ENCODE measurements around the gene GRIK2.
A peak's percentile ranks its signal among the peaks of the same experiment; 100 is the strongest.

Gene GRIK2

DNA sequence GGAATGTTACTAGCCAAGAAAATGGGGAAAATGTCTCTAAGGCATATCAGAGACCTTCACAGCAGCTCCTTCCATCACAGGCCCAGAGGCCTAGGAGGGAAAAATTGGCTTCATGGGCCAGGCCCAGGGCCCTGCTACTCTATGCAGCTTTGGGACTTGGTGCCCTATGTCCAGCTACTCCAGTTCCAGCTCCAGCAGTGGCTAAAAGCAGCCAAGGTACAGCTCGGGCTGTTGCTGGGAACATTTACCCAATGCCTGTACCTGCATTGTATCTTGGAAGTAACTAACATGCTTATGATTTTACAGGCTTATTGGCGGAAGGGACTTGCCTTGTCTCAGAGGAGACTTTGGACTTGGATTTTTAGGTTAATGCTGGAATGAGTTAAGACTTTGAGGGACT is 390.6 kb downstream of the GRIK2 start:
- DNase-seq (ENCODE audit: low spot score): no peak

- DNase-seq (ENCODE audit: low spot score): no peak
Observed at GRCh38 chr6:101799531-101799930, 406.0 kb downstream of the GRIK2 start.

- DNase-seq (ENCODE audit: low spot score): no peak
Observed at GRCh38 chr6:101800598-101800997, 407.1 kb downstream of the GRIK2 start.

GRCh38 chr6:101803136-101803535 is 409.6 kb downstream of the GRIK2 start:
- no peak for DNase-seq (ENCODE audit: low spot score)

GRCh38 chr6:101806241-101806640 is 412.7 kb downstream of the GRIK2 start:
- no peak for DNase-seq (ENCODE audit: low spot score)

GRCh38 chr6:101811108-101811507 is 417.6 kb downstream of the GRIK2 start:
- DNase-seq (ENCODE audit: low spot score): no peak

DNA sequence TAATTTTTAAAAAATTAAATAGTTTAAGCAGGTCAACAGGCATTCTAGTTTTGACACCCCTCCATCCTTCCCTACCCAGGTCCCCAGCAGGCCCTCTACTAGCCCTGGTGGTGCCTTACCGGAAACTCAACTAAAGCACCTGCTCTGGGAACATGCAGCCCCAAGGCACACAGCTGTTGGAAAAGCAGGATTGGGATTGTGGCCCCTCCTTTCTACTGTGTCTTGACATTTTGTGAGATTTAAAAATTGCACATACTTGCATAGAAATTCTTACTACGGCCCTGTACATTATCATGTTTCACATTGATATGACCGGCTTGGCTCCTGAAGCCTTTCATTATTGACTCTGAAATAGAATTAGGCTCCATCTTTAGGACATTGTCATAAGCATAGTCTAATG is 423.2 kb downstream of the GRIK2 start:
- DNase-seq (ENCODE audit: low spot score): no peak

DNA sequence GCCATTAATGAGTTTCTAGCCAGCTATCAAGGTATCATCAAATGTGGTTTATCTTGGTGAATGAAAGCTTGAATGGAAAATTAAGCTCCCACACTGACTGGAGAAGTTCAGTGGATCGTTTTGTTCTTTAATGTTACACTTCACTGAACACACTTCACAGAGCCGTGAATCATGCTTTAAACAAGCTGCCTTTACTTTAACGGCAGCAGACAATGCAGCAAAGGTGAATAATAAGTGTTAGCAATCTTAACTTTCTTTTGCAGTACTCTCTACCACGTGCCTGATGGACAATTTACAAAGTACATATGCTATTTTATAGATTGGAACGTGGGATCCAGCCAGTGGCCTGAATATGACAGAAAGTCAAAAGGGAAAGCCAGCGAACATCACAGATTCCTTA is 424.5 kb downstream of the GRIK2 start:
- peak; percentile 30 for DNase-seq (ENCODE audit: low spot score)

GRCh38 chr6:101824551-101825345 is 431.2 kb downstream of the GRIK2 start:
- DNase-seq (ENCODE audit: low spot score): no peak

DNA sequence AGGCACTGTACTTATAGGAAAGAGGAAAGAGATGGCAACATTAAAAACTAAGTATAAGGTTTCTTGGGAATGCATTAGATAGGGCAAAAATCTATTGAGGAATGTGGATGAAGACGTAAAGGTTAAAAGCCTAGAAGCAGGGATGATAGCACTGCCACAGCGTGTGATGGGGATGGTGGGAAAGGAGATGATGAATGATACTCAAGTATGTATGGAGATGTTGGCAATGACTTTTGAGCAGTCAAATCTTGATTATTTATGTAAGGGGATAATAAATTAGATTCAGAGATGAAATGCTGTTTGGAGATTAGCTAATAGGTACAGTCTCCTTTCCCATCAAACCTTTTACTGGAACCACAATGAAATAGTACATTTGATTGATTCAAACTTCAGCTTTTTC is 432.8 kb downstream of the GRIK2 start:
- DNase-seq (ENCODE audit: low spot score): no peak

DNA sequence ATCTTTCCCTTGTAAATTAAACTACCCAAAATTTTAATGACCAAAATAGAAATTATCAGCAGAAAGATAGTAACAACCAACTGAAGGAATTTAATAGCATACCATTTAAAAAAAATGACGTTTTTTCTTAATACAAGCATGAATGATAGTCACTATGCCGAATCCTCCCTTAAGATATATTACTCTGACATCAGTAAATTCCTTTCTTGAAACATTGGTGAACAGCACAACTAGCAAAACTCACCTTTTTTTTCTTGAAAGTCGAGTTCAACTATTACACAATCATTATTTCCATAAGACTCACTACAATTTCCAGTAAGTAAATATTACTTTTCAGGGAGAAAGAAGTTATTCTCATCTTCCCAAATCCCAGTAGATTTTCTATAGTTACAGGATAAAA is 433.2 kb downstream of the GRIK2 start:
- DNase-seq (ENCODE audit: low spot score): no peak

- no peak for DNase-seq (ENCODE audit: low spot score)
Observed at GRCh38 chr6:101830501-101831031, 437.1 kb downstream of the GRIK2 start.

DNA sequence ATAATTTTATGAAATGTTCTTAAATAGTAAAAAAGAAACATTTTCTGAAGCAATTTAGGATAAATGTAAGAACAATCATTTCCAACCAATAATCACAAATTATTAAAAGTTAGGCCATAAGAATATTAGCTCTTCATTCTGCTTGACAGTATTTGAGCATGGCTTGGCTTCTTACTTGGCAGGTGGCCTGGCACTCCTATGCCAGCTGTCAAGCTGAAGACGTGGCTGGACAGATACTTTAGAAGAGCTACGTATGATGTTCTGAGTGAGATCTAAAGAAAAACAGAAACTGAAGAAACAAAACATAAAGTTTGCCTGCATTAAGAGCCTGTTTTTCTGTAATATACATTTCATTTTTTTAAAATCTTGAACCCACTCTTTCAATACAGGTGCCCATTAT is 438.9 kb downstream of the GRIK2 start:
- no peak for DNase-seq (ENCODE audit: low spot score)

GRCh38 chr6:101840100-101840499 is 446.6 kb downstream of the GRIK2 start:
- DNase-seq (ENCODE audit: low spot score): no peak

DNA sequence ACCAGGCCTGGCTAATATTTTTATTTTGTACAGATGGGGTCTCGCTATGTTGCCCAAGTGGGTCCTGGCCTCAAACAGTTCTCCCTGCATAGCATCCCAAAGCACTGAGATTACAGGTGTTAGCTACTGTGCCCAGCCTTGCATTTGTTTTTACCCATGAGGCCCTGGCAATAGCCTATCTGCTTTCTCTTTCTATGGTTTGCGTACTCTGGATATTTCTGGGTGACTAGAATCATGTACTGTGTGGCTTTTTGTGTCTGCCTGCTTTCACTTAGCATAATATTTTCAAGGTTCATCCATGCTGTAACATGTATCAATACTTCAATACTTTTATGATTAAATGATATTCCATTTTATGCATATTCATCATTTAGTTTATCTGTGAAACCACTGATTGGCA is 451.7 kb downstream of the GRIK2 start:
- DNase-seq (ENCODE audit: low spot score): no peak

DNA sequence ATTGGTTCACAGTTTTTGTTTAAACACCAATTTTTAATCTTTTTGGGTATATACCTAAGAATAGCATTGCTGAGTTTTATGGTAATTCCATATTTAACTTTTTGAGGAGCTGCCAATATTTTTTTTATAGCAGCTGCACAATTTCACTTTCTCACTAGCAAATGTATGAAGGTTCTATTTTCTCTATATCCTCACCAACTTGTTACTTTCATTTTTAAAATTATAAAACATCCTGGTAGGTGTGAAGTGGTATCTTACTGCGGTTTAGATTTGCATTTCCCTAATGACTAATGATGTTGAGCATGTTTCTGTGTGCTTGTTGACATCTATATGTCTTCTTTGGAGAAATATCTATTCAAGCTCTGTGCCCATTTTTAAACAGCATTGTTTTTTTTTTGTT is 452.1 kb downstream of the GRIK2 start:
- DNase-seq (ENCODE audit: low spot score): no peak

DNA sequence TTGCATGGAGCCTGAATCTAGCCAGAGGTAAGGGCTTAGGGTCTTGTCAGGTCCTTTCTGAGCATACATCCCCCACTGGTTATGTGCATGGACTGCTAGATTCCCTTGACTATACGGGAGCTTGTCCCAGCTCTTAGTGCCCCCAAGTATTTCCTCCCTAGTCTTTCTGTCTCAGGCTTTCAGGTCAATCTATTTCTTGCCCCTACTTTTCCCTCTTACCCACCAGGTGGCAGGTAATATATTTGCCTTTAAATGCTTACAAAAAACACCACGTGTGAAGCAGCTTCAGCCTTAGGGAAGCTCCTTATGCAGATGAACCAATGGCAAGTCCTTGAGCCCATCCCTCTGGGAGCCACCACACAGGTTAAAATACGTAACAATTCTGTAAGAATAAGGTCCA is 454.2 kb downstream of the GRIK2 start:
- DNase-seq (ENCODE audit: low spot score): no peak

GRCh38 chr6:101851911-101852310 is 458.4 kb downstream of the GRIK2 start:
- DNase-seq (ENCODE audit: low spot score): no peak

- no peak for DNase-seq (ENCODE audit: low spot score)
Observed at GRCh38 chr6:101853231-101854085, 459.9 kb downstream of the GRIK2 start.

GRCh38 chr6:101876431-101876830 is 482.9 kb downstream of the GRIK2 start:
- DNase-seq (ENCODE audit: low spot score): no peak

DNA sequence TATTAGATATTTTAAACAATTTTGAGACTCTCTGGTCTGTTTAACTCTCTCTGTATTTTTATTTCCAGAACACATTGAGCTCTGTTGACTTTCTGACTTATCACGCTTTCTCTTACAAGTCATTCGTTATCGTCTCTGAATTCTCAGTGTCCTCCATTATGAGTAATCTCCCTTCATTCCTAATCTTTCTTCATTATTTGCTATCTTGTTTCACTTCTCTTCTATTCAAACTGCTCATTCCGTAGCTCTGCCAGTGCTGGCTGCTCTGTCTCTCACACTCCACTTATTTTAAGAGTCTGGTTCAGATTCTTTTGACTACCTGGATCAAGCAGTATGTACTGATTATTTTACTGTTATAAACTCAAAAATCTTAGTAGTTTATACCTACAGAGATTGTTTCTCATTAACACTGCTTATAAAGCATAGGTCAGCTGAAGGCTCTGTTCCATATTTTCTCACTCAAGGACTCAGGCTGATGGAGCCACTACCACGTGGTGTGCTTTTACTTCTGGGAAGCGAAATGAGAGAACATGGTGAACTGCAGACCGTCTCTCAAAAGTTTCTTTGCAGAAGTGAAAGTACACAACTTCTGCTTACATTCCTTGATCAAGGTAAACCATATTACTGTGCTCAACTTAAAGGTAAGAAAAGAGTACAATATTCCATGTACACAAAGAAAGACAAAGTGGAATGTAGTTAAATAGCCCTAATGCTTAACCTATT is 485.2 kb downstream of the GRIK2 start:
- DNase-seq (ENCODE audit: low spot score): no peak

DNA sequence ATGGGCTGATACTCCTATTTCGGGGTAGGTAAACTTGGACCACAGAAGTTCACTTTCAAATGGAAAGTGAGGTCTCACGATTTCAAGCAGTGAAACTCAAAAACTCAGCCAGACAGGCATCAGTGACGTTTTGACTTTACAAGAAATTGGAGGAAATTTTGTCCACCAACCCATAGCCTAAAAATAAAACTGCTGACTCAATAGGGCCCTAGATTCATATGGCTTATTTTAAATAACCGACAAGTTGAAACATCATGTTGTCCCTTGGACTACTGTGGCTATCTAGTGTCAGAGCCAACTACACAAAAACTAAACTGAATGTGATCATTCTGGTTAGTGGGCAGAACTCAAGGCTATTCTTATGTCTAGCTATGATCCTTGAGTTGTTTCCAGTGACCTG is 486.3 kb downstream of the GRIK2 start:
- no peak for DNase-seq (ENCODE audit: low spot score)

Measured in putamen (tissue), 1 donor.